ENCODE measurements around the gene PCDHGA12. TPM values are rescaled to one million over a fixed set of nuclear protein-coding genes. Genes with fewer than 3 reads are reported as not detected.

The PCDHGA12 gene
- total RNA-seq, 2 experiments from 2014 or later = not detected

GRCh38 chr5:141441571-141442170, 11.4 kb downstream of the PCDHGA12 start:
- no peaks in the 10 kb centered on the region for H3K36me3 Mint-ChIP-seq (ENCODE audit: low read depth)
- no peaks in the 10 kb centered on the region for H3K9me3 Mint-ChIP-seq
- peaks cover 0 to 9% of the 10 kb centered on the region in 2 experiments for H3K27me3 ChIP-seq (ENCODE audit: control insufficient read depth in 1 of 2, insufficient read depth in 2 of 2, low read length in 2 of 2)
- H3K27ac Mint-ChIP-seq = no peak overlapping the region
- H3K4me1 ChIP-seq (ENCODE audit: insufficient read depth, low read length) = no peaks in the 10 kb centered on the region
- ATAC-seq (ENCODE audit: poor library complexity) (no peak), DNase-seq (no peak)
- peaks cover 66% of the 10 kb centered on the region for H3K27me3 Mint-ChIP-seq
- H3K27ac ChIP-seq (ENCODE audit: low read depth in 1 of 2, low read length in 2 of 2) = no peak overlapping the region
- POLR2A ChIA-PET = no interaction called here
- no peaks in the 10 kb centered on the region for H3K36me3 ChIP-seq (ENCODE audit: insufficient read depth, low read length)
- TF ChIP-seq CTCF (IDR thresholded peaks at IDR 0.05) = no peak
- no peaks in the 10 kb centered on the region for H3K4me1 Mint-ChIP-seq (ENCODE audit: low read depth)
- CTCF ChIA-PET = no interaction called here
- intact Hi-C loops (cut with DNase I, micrococcal nuclease) = no loop called here
- no peak overlapping the region for H3K4me3 ChIP-seq (ENCODE audit: low read length)
- H3K9me3 ChIP-seq (ENCODE audit: control insufficient read depth in 1 of 2, insufficient read depth in 1 of 2, low read length in 2 of 2) = peaks cover 0 to 9% of the 10 kb centered on the region in 2 experiments
- no peak overlapping the region for H3K4me3 Mint-ChIP-seq

GRCh38 chr5:141465351-141465750, 35.0 kb downstream of the PCDHGA12 start:
- peaks cover 2% of the 10 kb centered on the region for H3K9me3 Mint-ChIP-seq
- peaks cover 44% of the 10 kb centered on the region for H3K27me3 Mint-ChIP-seq
- Histone ChIP-seq H3K4me1 (ENCODE audit: insufficient read depth, low read length) (no peaks in the 10 kb centered on the region), H3K9me3 (ENCODE audit: control insufficient read depth in 1 of 2, insufficient read depth in 1 of 2, low read length in 2 of 2) (peaks cover 0 to 7% of the 10 kb centered on the region in 2 experiments), H3K27me3 (ENCODE audit: control insufficient read depth in 1 of 2, insufficient read depth in 2 of 2, low read length in 2 of 2) (no peaks in the 10 kb centered on the region), H3K4me3 (ENCODE audit: low read length) (no peak overlapping the region), H3K27ac (ENCODE audit: low read depth in 1 of 2, low read length in 2 of 2) (no peak overlapping the region), H3K36me3 (ENCODE audit: insufficient read depth, low read length) (no peaks in the 10 kb centered on the region)
- DNase-seq (no peak), ATAC-seq (ENCODE audit: poor library complexity) (no peak)
- TF ChIP-seq CTCF (IDR thresholded peaks at IDR 0.05) = no peak
- H3K36me3 Mint-ChIP-seq (ENCODE audit: low read depth) = no peaks in the 10 kb centered on the region
- no peaks in the 10 kb centered on the region for H3K4me1 Mint-ChIP-seq (ENCODE audit: low read depth)
- no peak overlapping the region for H3K4me3 Mint-ChIP-seq
- CTCF ChIA-PET = interaction anchor here (1.7 kb wide), 1 partner anchor 10 kb away, joined by 4 read pairs; no protein-coding TSS in a partner anchor
- intact Hi-C loops (cut with DNase I, micrococcal nuclease) = no loop called here
- POLR2A ChIA-PET = no interaction called here
- no peak overlapping the region for H3K27ac Mint-ChIP-seq

- intact Hi-C loops (cut with DNase I, micrococcal nuclease) = no loop called here
- TF ChIP-seq CTCF (IDR thresholded peaks at IDR 0.05) = no peak
- Mint-ChIP-seq H3K9me3 (no peaks in the 10 kb centered on the region), H3K27ac (no peak within 1 kb of the TSS), H3K4me1 (ENCODE audit: low read depth) (peaks cover 36% of the 10 kb centered on the region), H3K4me3 (peak within 1 kb of the TSS; percentile 78), H3K36me3 (ENCODE audit: low read depth) (no peaks in the 10 kb centered on the region), H3K27me3 (peaks cover 69% of the 10 kb centered on the region)
- no peak within 1 kb of the TSS for H3K27ac ChIP-seq (ENCODE audit: low read depth in 1 of 2, low read length in 2 of 2)
- ChIA-PET CTCF (interaction anchor here (1.7 kb wide), 1 partner anchor 10 kb away, joined by 4 read pairs; no protein-coding TSS in a partner anchor), POLR2A (no interaction called here)
- peak within 1 kb of the TSS; percentile 52 for H3K4me3 ChIP-seq (ENCODE audit: low read length)
- DNase-seq (peak in 8 of 14 experiments; percentile 11 to 50 (median 26)), ATAC-seq (ENCODE audit: poor library complexity) (peak; percentile 54)
- H3K9me3 ChIP-seq (ENCODE audit: control insufficient read depth in 1 of 2, insufficient read depth in 1 of 2, low read length in 2 of 2) = peaks cover 0 to 17% of the 10 kb centered on the region in 2 experiments
- no peaks in the 10 kb centered on the region for H3K36me3 ChIP-seq (ENCODE audit: insufficient read depth, low read length)
- peaks cover 46 to 63% of the 10 kb centered on the region in 2 experiments for H3K27me3 ChIP-seq (ENCODE audit: control insufficient read depth in 1 of 2, insufficient read depth in 2 of 2, low read length in 2 of 2)
- peaks cover 27% of the 10 kb centered on the region for H3K4me1 ChIP-seq (ENCODE audit: insufficient read depth, low read length)
Observed at GRCh38 chr5:141475625-141476131, 45.4 kb downstream of the PCDHGA12 start, which contains the start of gene PCDHGC3. PCDHGC3 (plus strand) TSS chr5:141475966; CDS start chr5:141476117, 151 bp downstream.
